SK-N-MC (cell line): ENCODE measurements around the gene TM2D3.

Experiments used
- DNase-seq: peaks from one replicate; pipeline ENCODE4 v3.0.0-alpha.2; 2011; ENCODE audit warnings: low read depth, low spot score
- H3K27ac ChIP-seq: fragments of 200-600 bp; sonication (generic); 2 replicates; pipeline ENCODE4 v1.5.1; 2016; ENCODE audit warnings: mixed run types
- H3K36me3 ChIP-seq: fragments of 200-600 bp; sonication (generic); 2 replicates; pipeline ENCODE4 v1.6.1; 2017; ENCODE audit warnings: antibody characterized with exemption, low read length, mixed read lengths; ENCODE audit not compliant: insufficient read depth
- H3K4me3 ChIP-seq: fragments of 200-600 bp; sonication (generic); 2 replicates; pipeline ENCODE4 v1.5.1; 2016
- H3K9ac ChIP-seq: fragments of 200-600 bp; sonication (generic); 2 replicates; pipeline ENCODE4 v1.8.0; 2017; ENCODE audit warnings: mixed run types, mixed read lengths; ENCODE audit not compliant: insufficient read length
- H3K9me3 ChIP-seq: fragments of 200-600 bp; sonication (generic); 2 replicates; pipeline ENCODE4 v1.6.1; 2017; ENCODE audit warnings: low read depth, mild to moderate bottlenecking, antibody characterized with exemption, low read length, moderate library complexity, mixed read lengths
- EZH2 ChIP-seq: fragments of 200-600 bp; sonication (generic); IDR thresholded peaks from one replicate; pipeline ENCODE4 v1.6.1; 2017; ENCODE audit warnings: antibody characterized with exemption
- FOXP2 ChIP-seq: optimal IDR thresholded peaks from 2 replicates; pipeline ENCODE3; 2011; ENCODE audit warnings: mild to moderate bottlenecking, moderate library complexity; ENCODE audit not compliant: insufficient read depth; ENCODE audit errors: extremely low read length, control extremely low read depth
- POLR2AphosphoS5 ChIP-seq: IDR thresholded peaks from 2 replicates; pipeline ENCODE4 v1.6.1; 2012; ENCODE audit warnings: mild to moderate bottlenecking, low read depth, low read length, borderline replicate concordance

TM2D3 gene

GRCh38 chr15:101684877-101685276 lies 32.7 kb upstream of the TM2D3 start:
- DNase-seq, result no peak
- Histone ChIP-seq H3K9me3 (no peaks in the 10 kb centered on the region), H3K36me3 (no peaks in the 10 kb centered on the region), H3K27ac (no peak overlapping the region), H3K4me3 (no peak overlapping the region), H3K9ac (no peak overlapping the region)
- TF ChIP-seq POLR2AphosphoS5 (no peak), EZH2 (no peak), FOXP2 (no peak)

DNA sequence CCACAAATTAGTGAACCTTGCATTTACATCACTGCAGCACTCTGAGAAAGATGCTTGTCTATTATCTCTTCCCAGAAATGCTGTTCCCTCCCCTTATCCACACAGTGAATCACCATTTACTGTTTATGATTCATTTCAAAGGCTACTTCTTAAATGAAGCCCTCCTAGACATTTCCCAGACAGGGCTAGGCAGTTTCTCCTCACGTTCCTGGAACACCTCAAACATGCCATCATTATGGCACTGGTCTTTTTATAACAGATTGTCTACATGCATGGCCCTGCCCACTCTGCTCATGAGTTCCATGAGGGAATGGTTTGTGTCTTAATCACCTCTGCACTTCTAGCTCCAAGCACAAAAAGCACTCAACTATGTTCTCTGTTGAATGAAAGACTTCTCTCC lies 32.2 kb upstream of the TM2D3 start:
- Histone ChIP-seq H3K36me3 (no peaks in the 10 kb centered on the region), H3K27ac (no peak overlapping the region), H3K9ac (no peak overlapping the region), H3K4me3 (no peak overlapping the region), H3K9me3 (no peaks in the 10 kb centered on the region)
- TF ChIP-seq EZH2, result no peak
- no peak for TF ChIP-seq POLR2AphosphoS5
- no peak for TF ChIP-seq FOXP2
- no peak for DNase-seq

DNA sequence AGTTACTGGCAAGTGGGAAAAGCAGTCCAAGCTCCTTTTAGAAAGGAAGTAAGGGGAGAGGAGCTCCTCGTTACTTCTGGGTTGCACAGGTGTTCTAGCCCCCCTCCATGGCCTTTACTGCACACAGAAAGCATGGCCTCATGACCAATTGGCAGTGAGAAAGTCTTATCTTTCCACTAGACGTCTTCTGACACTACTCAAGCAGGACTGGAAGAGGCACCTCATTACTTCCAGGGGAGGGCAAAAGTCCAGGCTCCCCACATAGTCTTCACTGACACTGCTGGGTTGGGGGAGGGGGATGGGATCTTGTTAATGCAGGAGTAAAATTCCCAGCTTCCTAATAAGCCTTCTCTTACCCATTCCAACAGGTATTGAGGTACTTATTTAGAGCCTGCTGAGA lies 27.6 kb upstream of the TM2D3 start:
- Histone ChIP-seq H3K36me3 (no peaks in the 10 kb centered on the region), H3K9ac (no peak overlapping the region), H3K4me3 (no peak overlapping the region), H3K9me3 (no peaks in the 10 kb centered on the region), H3K27ac (no peak overlapping the region)
- no peak for DNase-seq
- TF ChIP-seq FOXP2, result no peak
- TF ChIP-seq POLR2AphosphoS5, result no peak
- TF ChIP-seq EZH2, result no peak

DNA sequence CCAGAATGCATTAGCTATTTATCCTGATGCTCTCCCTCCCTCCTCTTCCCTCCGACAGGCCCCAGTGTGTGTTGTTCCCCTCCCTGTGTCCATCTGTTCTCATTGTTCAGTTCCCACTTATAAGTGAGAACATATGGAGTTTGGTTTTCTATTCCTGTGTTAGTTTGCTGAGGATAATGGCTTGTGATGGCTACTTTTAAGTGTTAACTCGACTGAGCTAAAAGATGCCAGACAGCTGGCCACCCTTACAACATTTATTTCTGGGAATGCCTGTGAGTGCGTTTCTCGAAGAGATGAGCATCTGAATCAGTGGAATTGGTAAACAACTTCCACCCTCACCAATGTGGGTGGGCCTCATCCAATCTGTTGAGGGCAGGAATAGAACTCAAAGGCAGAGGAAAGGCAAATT lies 24.7 kb upstream of the TM2D3 start:
- TF ChIP-seq POLR2AphosphoS5, result no peak
- TF ChIP-seq EZH2, result no peak
- no peak for TF ChIP-seq FOXP2
- Histone ChIP-seq H3K27ac (no peak overlapping the region), H3K9ac (no peak overlapping the region), H3K4me3 (no peak overlapping the region), H3K9me3 (no peaks in the 10 kb centered on the region), H3K36me3 (no peaks in the 10 kb centered on the region)
- no peak for DNase-seq

- Histone ChIP-seq H3K27ac (no peak overlapping the region), H3K4me3 (no peak overlapping the region), H3K9me3 (no peaks in the 10 kb centered on the region), H3K36me3 (no peaks in the 10 kb centered on the region), H3K9ac (no peak overlapping the region)
- no peak for DNase-seq
- TF ChIP-seq FOXP2, result no peak
- no peak for TF ChIP-seq POLR2AphosphoS5
- no peak for TF ChIP-seq EZH2
Observed at GRCh38 chr15:101675796-101676582, 23.8 kb upstream of the TM2D3 start.

- no peaks in the 10 kb centered on the region for H3K36me3 ChIP-seq
- no peak overlapping the region for H3K9ac ChIP-seq
- DNase-seq, result no peak
- no peak overlapping the region for H3K4me3 ChIP-seq
- no peaks in the 10 kb centered on the region for H3K9me3 ChIP-seq
- no peak for TF ChIP-seq POLR2AphosphoS5
- TF ChIP-seq EZH2, result no peak
- no peak for TF ChIP-seq FOXP2
- no peak overlapping the region for H3K27ac ChIP-seq
Observed at GRCh38 chr15:101675015-101675414, 22.8 kb upstream of the TM2D3 start.

- TF ChIP-seq POLR2AphosphoS5 (no peak), FOXP2 (no peak), EZH2 (no peak)
- no peaks in the 10 kb centered on the region for H3K9me3 ChIP-seq
- no peak overlapping the region for H3K27ac ChIP-seq
- H3K9ac ChIP-seq, result no peak overlapping the region
- DNase-seq, result no peak
- H3K36me3 ChIP-seq, result no peaks in the 10 kb centered on the region
- no peak overlapping the region for H3K4me3 ChIP-seq
Observed at GRCh38 chr15:101672298-101672697, 20.1 kb upstream of the TM2D3 start.

DNA sequence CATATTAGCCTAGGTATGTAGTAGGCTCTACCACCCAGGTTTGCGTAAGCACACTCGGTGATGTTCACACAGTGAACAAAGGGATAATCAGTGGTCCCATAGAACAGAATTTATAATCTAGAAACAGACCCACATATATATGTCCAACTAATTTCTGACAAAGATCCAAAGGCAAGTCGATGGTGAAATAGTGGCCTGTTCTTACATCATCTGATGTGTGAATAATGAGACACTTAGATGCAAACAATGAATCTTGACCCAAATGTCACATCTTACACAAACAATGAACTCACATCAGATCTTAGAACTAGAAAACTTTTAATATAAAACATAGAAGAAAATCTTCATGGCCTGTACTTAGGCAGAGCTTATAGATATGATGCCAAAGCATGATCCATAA lies 17.6 kb upstream of the TM2D3 start:
- no peaks in the 10 kb centered on the region for H3K36me3 ChIP-seq
- no peak overlapping the region for H3K9ac ChIP-seq
- no peak for DNase-seq
- H3K4me3 ChIP-seq, result no peak overlapping the region
- 0 out of 2 replicates have a peak, but pooled peaks cover 5% of the 10 kb centered on the region for H3K9me3 ChIP-seq
- no peak for TF ChIP-seq FOXP2
- TF ChIP-seq EZH2, result no peak
- TF ChIP-seq POLR2AphosphoS5, result no peak
- no peak overlapping the region for H3K27ac ChIP-seq

- no peak overlapping the region for H3K27ac ChIP-seq
- DNase-seq, result no peak
- no peak overlapping the region for H3K4me3 ChIP-seq
- H3K9me3 ChIP-seq, result 0 out of 2 replicates have a peak, but pooled peaks cover 5% of the 10 kb centered on the region
- H3K36me3 ChIP-seq, result no peaks in the 10 kb centered on the region
- no peak for TF ChIP-seq EZH2
- no peak overlapping the region for H3K9ac ChIP-seq
Observed at GRCh38 chr15:101667881-101668280, 15.7 kb upstream of the TM2D3 start.

- Histone ChIP-seq H3K9ac (no peak overlapping the region), H3K4me3 (no peak overlapping the region), H3K27ac (no peak overlapping the region), H3K36me3 (no peaks in the 10 kb centered on the region), H3K9me3 (0 out of 2 replicates have a peak, but pooled peaks cover 5% of the 10 kb centered on the region)
- no peak for DNase-seq
- TF ChIP-seq EZH2 (no peak), FOXP2 (no peak), POLR2AphosphoS5 (no peak)
Observed at GRCh38 chr15:101664303-101664913, 12.2 kb upstream of the TM2D3 start.
